Trophoblast cell (in vitro differentiated cells and primary cell): Measurements from ENCODE around the gene KRT77.

Experiments
- DNase-seq, 2 donors: peaks; one replicate each; pipeline ENCODE4 v3.0.0-alpha.2; 2016
- H2AFZ ChIP-seq: 2 replicates; pipeline ENCODE4 v1.6.1; 2013; ENCODE audit warnings: low read length, moderate library complexity, mild to moderate bottlenecking; ENCODE audit not compliant: insufficient read depth, poor library complexity
- H2AK5ac ChIP-seq: 2 replicates; pipeline ENCODE4 v1.6.1; 2013; ENCODE audit warnings: mild to moderate bottlenecking, low read length
- H2BK120ac ChIP-seq: 2 replicates; pipeline ENCODE4 v1.6.1; 2013; ENCODE audit warnings: low read length, mild to moderate bottlenecking, moderate library complexity; ENCODE audit not compliant: insufficient read depth, poor library complexity
- H2BK12ac ChIP-seq: 2 replicates; pipeline ENCODE4 v1.6.1; 2013; ENCODE audit warnings: mild to moderate bottlenecking, low read length, moderate library complexity
- H2BK5ac ChIP-seq: 2 replicates; pipeline ENCODE4 v1.6.1; 2013; ENCODE audit warnings: low read length, low read depth, moderate library complexity, mild to moderate bottlenecking; ENCODE audit not compliant: poor library complexity
- H3K14ac ChIP-seq: 2 replicates; pipeline ENCODE4 v1.6.1; 2013; ENCODE audit warnings: mild to moderate bottlenecking, low read length
- H3K18ac ChIP-seq: 2 replicates; pipeline ENCODE4 v1.6.1; 2013; ENCODE audit warnings: mild to moderate bottlenecking, low read length
- H3K23ac ChIP-seq: 2 replicates; pipeline ENCODE4 v1.6.1; 2013; ENCODE audit warnings: low read length
- H3K27ac ChIP-seq: 2 replicates; pipeline ENCODE4 v1.5.1; 2013; ENCODE audit warnings: low read depth, mild to moderate bottlenecking, inconsistent platforms, low read length, moderate library complexity
- H3K27me3 ChIP-seq: 2 replicates; pipeline ENCODE4 v1.6.1; 2013; ENCODE audit warnings: inconsistent platforms, mild to moderate bottlenecking, low read length, moderate library complexity; ENCODE audit not compliant: insufficient read depth
- H3K36me3 ChIP-seq, 2 experiments: 1 replicate in 1 of 2; 2 replicates in 1 of 2; pipeline ENCODE4 v1.6.1; 2013; ENCODE audit warnings: low read length in 2 of 2, mild to moderate bottlenecking in 2 of 2, moderate library complexity in 1 of 2; ENCODE audit not compliant: insufficient read depth in 2 of 2, control insufficient read depth in 1 of 2
- H3K4ac ChIP-seq: 2 replicates; pipeline ENCODE4 v1.6.1; 2013; ENCODE audit warnings: low read depth, mild to moderate bottlenecking, low read length, moderate library complexity
- H3K4me1 ChIP-seq, 2 experiments: 1 replicate in 1 of 2; 2 replicates in 1 of 2; pipeline ENCODE4 v1.6.1; 2013; ENCODE audit warnings: low read length in 2 of 2, mild to moderate bottlenecking in 2 of 2, moderate library complexity in 1 of 2; ENCODE audit not compliant: insufficient read depth in 2 of 2, control insufficient read depth in 1 of 2
- H3K4me2 ChIP-seq: 2 replicates; pipeline ENCODE4 v1.6.1; 2013; ENCODE audit warnings: inconsistent platforms, mild to moderate bottlenecking, low read length, moderate library complexity
- H3K4me3 ChIP-seq: 2 replicates; pipeline ENCODE4 v1.5.1; 2013; ENCODE audit warnings: mild to moderate bottlenecking, low read depth, low read length, inconsistent platforms
- H3K79me1 ChIP-seq: one replicate; pipeline ENCODE4 v1.6.1; 2013; ENCODE audit warnings: low read length
- H3K79me2 ChIP-seq: 2 replicates; pipeline ENCODE4 v1.6.1; 2013; ENCODE audit warnings: low read length, mild to moderate bottlenecking; ENCODE audit not compliant: control insufficient read depth, insufficient read depth, poor library complexity
- H3K9ac ChIP-seq: 2 replicates; pipeline ENCODE4 v1.6.1; 2013; ENCODE audit warnings: mild to moderate bottlenecking, low read length
- H3K9me3 ChIP-seq: 2 replicates; pipeline ENCODE4 v1.6.1; 2013; ENCODE audit warnings: low read depth, mild to moderate bottlenecking, control low read depth, inconsistent platforms, low read length; ENCODE audit not compliant: insufficient read depth
- H4K12ac ChIP-seq: 2 replicates; pipeline ENCODE4 v1.6.1; 2013; ENCODE audit warnings: low read depth, mild to moderate bottlenecking, low read length, moderate library complexity
- H4K8ac ChIP-seq: 2 replicates; pipeline ENCODE4 v1.6.1; 2013; ENCODE audit warnings: low read depth, mild to moderate bottlenecking, low read length, moderate library complexity
- H4K91ac ChIP-seq: one replicate; pipeline ENCODE4 v1.6.1; 2013; ENCODE audit warnings: low read depth, mild to moderate bottlenecking, low read length, moderate library complexity
- WGBS: extraction: QIAGEN DNeasy Blood & Tissue Kit; methylation state at CpG from one replicate; pipeline ENCODE4 v1.1.7; 2013; ENCODE audit warnings: missing lambda C conversion rate; ENCODE audit not compliant: insufficient read length, insufficient coverage; ENCODE audit errors: extremely low coverage; 5-methylcytosine and 5-hydroxymethylcytosine counted together

Gene KRT77

GRCh38 chr12:52661668-52662067 lies 41.7 kb downstream of the KRT77 start:
- Histone ChIP-seq H4K91ac (no peak overlapping the region), H2BK5ac (no peak overlapping the region), H3K18ac (no peak overlapping the region), H2AK5ac (no peak overlapping the region), H3K14ac (no peak overlapping the region), H4K8ac (no peak overlapping the region), H3K23ac (no peak overlapping the region), H2BK12ac (no peak overlapping the region), H3K9me3 (no peaks in the 10 kb centered on the region), H3K4ac (no peak overlapping the region), H2BK120ac (no peak overlapping the region), H3K4me1 (no peaks in the 10 kb centered on the region), H3K4me2 (no peak overlapping the region), H3K4me3 (no peak overlapping the region), H3K79me2 (no peaks in the 10 kb centered on the region), H2AFZ (no peak overlapping the region), H3K27ac (no peak overlapping the region), H3K36me3 (no peaks in the 10 kb centered on the region), H4K12ac (no peak overlapping the region), H3K79me1 (no peaks in the 10 kb centered on the region), H3K27me3 (no peaks in the 10 kb centered on the region), H3K9ac (no peak overlapping the region)
- no peak for DNase-seq
- WGBS: no CpG with 5 or more reads among the region's 3 CpGs

GRCh38 chr12:52660934-52661499 lies 42.3 kb downstream of the KRT77 start:
- Histone ChIP-seq H4K91ac (no peak overlapping the region), H2AFZ (no peak overlapping the region), H3K9me3 (no peaks in the 10 kb centered on the region), H3K4me2 (no peak overlapping the region), H3K9ac (no peak overlapping the region), H3K4me3 (no peak overlapping the region), H2BK120ac (no peak overlapping the region), H3K4me1 (no peaks in the 10 kb centered on the region), H3K79me2 (no peaks in the 10 kb centered on the region), H3K4ac (no peak overlapping the region), H2BK12ac (no peak overlapping the region), H3K79me1 (no peaks in the 10 kb centered on the region), H4K12ac (no peak overlapping the region), H3K27me3 (no peaks in the 10 kb centered on the region), H3K14ac (no peak overlapping the region), H3K36me3 (no peaks in the 10 kb centered on the region), H3K27ac (no peak overlapping the region), H3K18ac (no peak overlapping the region), H4K8ac (no peak overlapping the region), H3K23ac (no peak overlapping the region), H2BK5ac (no peak overlapping the region), H2AK5ac (no peak overlapping the region)
- no peak for DNase-seq
- WGBS: no CpG with 5 or more reads among the region's 3 CpGs

DNA sequence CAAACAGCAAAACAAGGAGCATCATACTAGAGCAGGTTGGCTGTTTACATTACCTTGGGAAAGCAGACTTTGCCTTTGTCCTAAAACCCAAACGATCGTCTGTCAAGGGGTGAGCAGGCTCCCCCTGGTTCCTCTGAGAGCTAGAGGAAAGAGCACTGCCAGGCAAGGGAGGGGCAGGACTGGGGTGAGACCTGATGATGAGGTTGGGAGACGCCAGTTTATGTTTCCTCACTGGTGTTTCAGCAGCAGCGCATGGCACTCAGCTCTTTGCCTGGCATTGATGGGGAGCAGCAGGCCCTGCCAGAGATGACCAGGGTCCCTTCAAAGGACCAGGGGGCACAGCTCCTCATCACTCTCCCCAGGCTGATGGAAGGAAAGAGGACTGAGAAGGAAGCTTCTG lies 43.4 kb downstream of the KRT77 start:
- Histone ChIP-seq H3K36me3 (no peaks in the 10 kb centered on the region), H3K27me3 (no peaks in the 10 kb centered on the region), H3K4me1 (peaks cover 2 to 9% of the 10 kb centered on the region in 2 experiments), H3K4me3 (no peak overlapping the region), H3K18ac (no peak overlapping the region), H2BK12ac (no peak overlapping the region), H2AK5ac (no peak overlapping the region), H2AFZ (no peak overlapping the region), H4K91ac (no peak overlapping the region), H3K27ac (no peak overlapping the region), H4K8ac (no peak overlapping the region), H3K9ac (no peak overlapping the region), H3K79me1 (no peaks in the 10 kb centered on the region), H3K4me2 (no peak overlapping the region), H3K14ac (no peak overlapping the region), H3K79me2 (no peaks in the 10 kb centered on the region), H3K9me3 (no peaks in the 10 kb centered on the region), H2BK120ac (no peak overlapping the region), H3K4ac (no peak overlapping the region), H3K23ac (no peak overlapping the region), H2BK5ac (no peak overlapping the region), H4K12ac (no peak overlapping the region)
- WGBS: no CpG with 5 or more reads among the region's 4 CpGs
- DNase-seq: no peak

- no peak overlapping the region for H2AFZ ChIP-seq
- no peaks in the 10 kb centered on the region for H3K27me3 ChIP-seq
- H3K9me3 ChIP-seq: no peaks in the 10 kb centered on the region
- no peak overlapping the region for H3K9ac ChIP-seq
- no peak overlapping the region for H3K4me3 ChIP-seq
- H4K12ac ChIP-seq: no peak overlapping the region
- H3K23ac ChIP-seq: no peak overlapping the region
- H2BK5ac ChIP-seq: no peak overlapping the region
- H3K79me2 ChIP-seq: no peaks in the 10 kb centered on the region
- H3K27ac ChIP-seq: no peak overlapping the region
- WGBS: no CpG with 5 or more reads among the region's 7 CpGs
- DNase-seq: no peak
- H2AK5ac ChIP-seq: no peak overlapping the region
- no peaks in the 10 kb centered on the region for H3K79me1 ChIP-seq
- H4K8ac ChIP-seq: no peak overlapping the region
- H3K14ac ChIP-seq: no peak overlapping the region
- no peak overlapping the region for H2BK12ac ChIP-seq
- no peak overlapping the region for H3K4ac ChIP-seq
- no peak overlapping the region for H4K91ac ChIP-seq
- no peak overlapping the region for H2BK120ac ChIP-seq
- no peaks in the 10 kb centered on the region for H3K36me3 ChIP-seq
- H3K18ac ChIP-seq: no peak overlapping the region
- no peak overlapping the region for H3K4me2 ChIP-seq
- peaks cover 2 to 9% of the 10 kb centered on the region in 2 experiments for H3K4me1 ChIP-seq
These were observed 43.9 kb downstream of the KRT77 start for GRCh38 chr12:52659395-52659794.
